ENCODE data around the gene IZUMO1.

- TF ChIP-seq CTCF (conservative IDR thresholded peaks at IDR 0.05; ENCODE audit: low read length) = no peak
- TF ChIP-seq EZH2phosphoT487 (IDR thresholded peaks at IDR 0.05; ENCODE audit: borderline replicate concordance) = no peak
Measured at GRCh38 chr19:48779636-48780035, 32.9 kb upstream of the IZUMO1 start.

Measured in Loucy (cell line).